Cardiac fibroblast (primary cell): ENCODE results near the gene TBX6.

Source experiments
- DNase-seq, 2 donors: peaks; one replicate each; pipeline versions ENCODE4 v3.0.0 to v3.0.0-alpha.2; 2010; ENCODE audit warnings: low read depth in 2 of 2
- H3K4me3 ChIP-seq, 2 donors: replicated peaks in 1 of 2; 1 replicate in 1 of 2; 2 replicates in 1 of 2; pipeline ENCODE4 v1.5.1; 2011; ENCODE audit warnings: low read depth in 2 of 2, low read length in 2 of 2, mild to moderate bottlenecking in 2 of 2, moderate library complexity in 1 of 2
- TF ChIP-seq, protein P1 (sequence below): IDR thresholded peaks from one replicate; pipeline ENCODE4 v1.5.1; 2011; ENCODE audit warnings: low read depth, mild to moderate bottlenecking, low read length, inconsistent platforms

Gene TBX6

DNA sequence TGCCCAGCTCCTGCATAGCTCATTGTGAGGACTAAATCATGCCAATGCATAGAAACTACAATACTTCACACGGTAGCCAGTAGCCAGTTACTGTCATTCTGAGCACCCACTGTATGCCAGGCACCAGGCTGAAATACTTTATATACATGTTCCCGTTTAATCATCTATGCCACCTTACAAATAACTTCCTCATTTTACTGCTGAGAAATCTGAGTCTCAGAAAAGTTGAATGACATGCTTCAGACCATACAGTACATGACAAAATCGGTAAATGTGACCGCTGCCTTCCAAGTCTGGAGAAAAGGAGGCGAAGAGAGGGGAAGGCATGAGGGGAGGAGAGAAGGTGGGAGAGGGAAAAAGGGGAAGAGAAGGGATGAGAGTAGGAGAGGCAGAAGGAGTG is 51.5 kb downstream of the TBX6 start:
- TF ChIP-seq, protein P1, sequence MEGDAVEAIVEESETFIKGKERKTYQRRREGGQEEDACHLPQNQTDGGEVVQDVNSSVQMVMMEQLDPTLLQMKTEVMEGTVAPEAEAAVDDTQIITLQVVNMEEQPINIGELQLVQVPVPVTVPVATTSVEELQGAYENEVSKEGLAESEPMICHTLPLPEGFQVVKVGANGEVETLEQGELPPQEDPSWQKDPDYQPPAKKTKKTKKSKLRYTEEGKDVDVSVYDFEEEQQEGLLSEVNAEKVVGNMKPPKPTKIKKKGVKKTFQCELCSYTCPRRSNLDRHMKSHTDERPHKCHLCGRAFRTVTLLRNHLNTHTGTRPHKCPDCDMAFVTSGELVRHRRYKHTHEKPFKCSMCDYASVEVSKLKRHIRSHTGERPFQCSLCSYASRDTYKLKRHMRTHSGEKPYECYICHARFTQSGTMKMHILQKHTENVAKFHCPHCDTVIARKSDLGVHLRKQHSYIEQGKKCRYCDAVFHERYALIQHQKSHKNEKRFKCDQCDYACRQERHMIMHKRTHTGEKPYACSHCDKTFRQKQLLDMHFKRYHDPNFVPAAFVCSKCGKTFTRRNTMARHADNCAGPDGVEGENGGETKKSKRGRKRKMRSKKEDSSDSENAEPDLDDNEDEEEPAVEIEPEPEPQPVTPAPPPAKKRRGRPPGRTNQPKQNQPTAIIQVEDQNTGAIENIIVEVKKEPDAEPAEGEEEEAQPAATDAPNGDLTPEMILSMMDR, result no peak
- DNase-seq, result no peak

More for the DNA sequence above, 51.5 kb downstream of the TBX6 start:
- H3K4me3 ChIP-seq, result no peak overlapping the region
